Renal pelvis (tissue), 4 donors: Measurements from ENCODE around the gene PLEKHA1. TPM values are rescaled to one million over a fixed set of nuclear protein-coding genes. Genes with fewer than 3 reads are reported as not detected.

ENCODE experiments used
- DNase-seq: peaks from one replicate; pipeline ENCODE4 v3.0.0-alpha.2; 2013
- polyA plus RNA-seq, 3 donors: library from polyadenylated mRNA; unstranded; fragments of 120-200 nt; gene quantifications; one replicate each; pipeline ENCODE4 v1.2.1, GENCODE V29; 2013; ENCODE audit not compliant: insufficient read length in 3 of 3

Gene PLEKHA1
- polyA plus RNA-seq, 3 donors: 70.1 to 98.8 (median 96.3) TPM

- no peak for DNase-seq
Measured at GRCh38 chr10:122343135-122343800, 31.2 kb upstream of the PLEKHA1 start.

GRCh38 chr10:122343936-122344335 is 30.6 kb upstream of the PLEKHA1 start:
- no peak for DNase-seq

GRCh38 chr10:122344741-122345258 is 29.7 kb upstream of the PLEKHA1 start:
- no peak for DNase-seq

GRCh38 chr10:122346326-122346950 is 28.1 kb upstream of the PLEKHA1 start:
- DNase-seq: no peak

- no peak for DNase-seq
Measured at GRCh38 chr10:122347170-122347841, 27.2 kb upstream of the PLEKHA1 start.

GRCh38 chr10:122348512-122348911 is 26.0 kb upstream of the PLEKHA1 start:
- DNase-seq: peak; percentile 79

- DNase-seq: peak; percentile 77
Measured at GRCh38 chr10:122348935-122349361, 25.6 kb upstream of the PLEKHA1 start.

GRCh38 chr10:122349758-122350369 is 24.6 kb upstream of the PLEKHA1 start:
- no peak for DNase-seq

GRCh38 chr10:122350893-122351292 is 23.6 kb upstream of the PLEKHA1 start:
- no peak for DNase-seq

GRCh38 chr10:122352817-122353525 is 21.5 kb upstream of the PLEKHA1 start:
- no peak for DNase-seq

- DNase-seq: no peak
Measured at GRCh38 chr10:122354383-122354782, 20.1 kb upstream of the PLEKHA1 start.

GRCh38 chr10:122357685-122358084 is 16.8 kb upstream of the PLEKHA1 start:
- no peak for DNase-seq

GRCh38 chr10:122359621-122360020 is 14.9 kb upstream of the PLEKHA1 start:
- no peak for DNase-seq

GRCh38 chr10:122361046-122361445 is 13.5 kb upstream of the PLEKHA1 start:
- no peak for DNase-seq

- DNase-seq: no peak
Measured at GRCh38 chr10:122362031-122362592, 12.4 kb upstream of the PLEKHA1 start.

- no peak for DNase-seq
Measured at GRCh38 chr10:122362621-122363020, 11.9 kb upstream of the PLEKHA1 start.

GRCh38 chr10:122363311-122363710 is 11.2 kb upstream of the PLEKHA1 start:
- no peak for DNase-seq

- DNase-seq: no peak
Measured at GRCh38 chr10:122363722-122364463, 10.6 kb upstream of the PLEKHA1 start.

- DNase-seq: no peak
Measured at GRCh38 chr10:122368502-122369254, 5.8 kb upstream of the PLEKHA1 start.

GRCh38 chr10:122373108-122373507 is 1.4 kb upstream of the PLEKHA1 start:
- no peak for DNase-seq
